Effector memory CD8-positive, alpha-beta T cell (primary cell): ENCODE measurements around the gene SKAP1.

Experiments
- ATAC-seq: fragments of 150-1000 bp; cut with Tn5 transposase; replicated peaks from 2 replicates; pipeline ENCODE4 v1.10.0; 2021; ENCODE audit warnings: mild to moderate bottlenecking, moderate library complexity
- DNase-seq, 3 experiments: peaks; one replicate each; pipeline ENCODE4 v3.0.0; 2021
- H3K27ac Mint-ChIP-seq, 2 donors: one replicate each; pipeline ENCODE4 v1.8.0; 2022; ENCODE audit warnings: mild to moderate bottlenecking in 2 of 2, mixed read lengths in 2 of 2, moderate library complexity in 2 of 2
- H3K27me3 Mint-ChIP-seq, 2 donors: one replicate each; pipeline ENCODE4 v1.8.0; 2022; ENCODE audit warnings: mixed read lengths in 2 of 2
- H3K36me3 Mint-ChIP-seq: one replicate; pipeline ENCODE4 v1.8.0; 2022; ENCODE audit warnings: mild to moderate bottlenecking, moderate library complexity, mixed read lengths; ENCODE audit not compliant: insufficient read depth
- H3K4me1 Mint-ChIP-seq, 2 donors: one replicate each; pipeline ENCODE4 v1.8.0; 2022; ENCODE audit warnings: low read depth in 2 of 2, mixed read lengths in 2 of 2
- H3K4me3 Mint-ChIP-seq, 2 donors: one replicate each; pipeline ENCODE4 v1.8.0; 2022; ENCODE audit warnings: mild to moderate bottlenecking in 2 of 2, mixed read lengths in 2 of 2, moderate library complexity in 2 of 2
- H3K9me3 Mint-ChIP-seq, 2 donors: one replicate each; pipeline ENCODE4 v1.8.0; 2022; ENCODE audit warnings: mixed read lengths in 2 of 2

Gene SKAP1

DNA sequence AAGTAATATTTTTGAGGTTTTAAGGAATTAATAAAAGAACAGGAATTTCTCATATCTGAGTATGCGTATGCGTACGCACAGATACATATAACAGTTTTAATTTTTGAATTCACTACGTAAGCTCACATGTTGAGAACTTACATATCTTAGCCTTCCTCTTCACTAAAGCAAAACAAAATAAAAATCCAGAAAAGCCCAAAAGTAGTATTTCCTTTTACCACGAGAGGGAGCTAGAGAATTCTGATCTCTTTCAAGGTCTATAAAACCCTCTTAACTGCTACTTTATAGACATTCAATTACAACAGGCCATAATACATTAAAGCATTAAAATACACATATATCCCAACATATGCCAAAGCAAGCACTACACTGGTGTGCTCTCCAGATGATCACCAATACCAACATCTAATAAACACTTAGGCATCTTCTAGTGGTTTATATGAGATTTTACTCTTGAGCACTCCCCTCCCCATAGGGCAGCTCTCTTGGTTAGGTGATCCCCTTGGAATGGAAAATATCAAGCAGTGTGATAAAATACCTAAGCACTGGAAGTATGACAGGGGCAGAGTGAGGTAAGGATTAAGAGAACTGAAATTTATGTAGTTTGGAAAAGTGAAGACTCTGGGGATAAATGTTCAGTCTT, 94.0 kb downstream of the SKAP1 start:
- Mint-ChIP-seq H3K36me3 (peaks cover 13% of the 10 kb centered on the region), H3K9me3 (no peaks in the 10 kb centered on the region), H3K27me3 (no peaks in the 10 kb centered on the region), H3K4me3 (no peak overlapping the region), H3K27ac (peak overlapping the region in 1 of 2 donors; percentile 75), H3K4me1 (peaks cover 2 to 12% of the 10 kb centered on the region in 2 donors)
- DNase-seq = peak in 1 of 3 experiments; percentile 6
- ATAC-seq = peak; percentile 69

- Mint-ChIP-seq H3K36me3 (peaks cover 11% of the 10 kb centered on the region), H3K27me3 (no peaks in the 10 kb centered on the region), H3K4me1 (peaks cover 2 to 16% of the 10 kb centered on the region in 2 donors), H3K4me3 (no peak overlapping the region), H3K27ac (no peak overlapping the region), H3K9me3 (no peaks in the 10 kb centered on the region)
- no peak for DNase-seq
- ATAC-seq = no peak
Observed at GRCh38 chr17:48335146-48335784, 94.7 kb downstream of the SKAP1 start.

- H3K36me3 Mint-ChIP-seq = peaks cover 3% of the 10 kb centered on the region
- no peaks in the 10 kb centered on the region for H3K9me3 Mint-ChIP-seq
- H3K27ac Mint-ChIP-seq = no peak overlapping the region
- no peak for ATAC-seq
- H3K4me3 Mint-ChIP-seq = no peak overlapping the region
- no peak for DNase-seq
- no peaks in the 10 kb centered on the region for H3K27me3 Mint-ChIP-seq
- peaks cover 4 to 18% of the 10 kb centered on the region in 2 donors for H3K4me1 Mint-ChIP-seq
Observed at GRCh38 chr17:48333034-48333530, 96.9 kb downstream of the SKAP1 start.

- DNase-seq = no peak
- peaks cover 9% of the 10 kb centered on the region for H3K36me3 Mint-ChIP-seq
- H3K9me3 Mint-ChIP-seq = no peaks in the 10 kb centered on the region
- H3K4me3 Mint-ChIP-seq = no peak overlapping the region
- H3K27me3 Mint-ChIP-seq = no peaks in the 10 kb centered on the region
- no peak overlapping the region for H3K27ac Mint-ChIP-seq
- peaks cover 3 to 12% of the 10 kb centered on the region in 2 donors for H3K4me1 Mint-ChIP-seq
- no peak for ATAC-seq
Observed at GRCh38 chr17:48330887-48331286, 99.1 kb downstream of the SKAP1 start.

GRCh38 chr17:48330421-48330820, 99.6 kb downstream of the SKAP1 start:
- no peaks in the 10 kb centered on the region for H3K9me3 Mint-ChIP-seq
- H3K4me3 Mint-ChIP-seq = no peak overlapping the region
- no peak for DNase-seq
- no peaks in the 10 kb centered on the region for H3K27me3 Mint-ChIP-seq
- peaks cover 2 to 10% of the 10 kb centered on the region in 2 donors for H3K4me1 Mint-ChIP-seq
- ATAC-seq = no peak
- H3K27ac Mint-ChIP-seq = peak overlapping the region; percentile 29 to 64
- peaks cover 9% of the 10 kb centered on the region for H3K36me3 Mint-ChIP-seq

DNA sequence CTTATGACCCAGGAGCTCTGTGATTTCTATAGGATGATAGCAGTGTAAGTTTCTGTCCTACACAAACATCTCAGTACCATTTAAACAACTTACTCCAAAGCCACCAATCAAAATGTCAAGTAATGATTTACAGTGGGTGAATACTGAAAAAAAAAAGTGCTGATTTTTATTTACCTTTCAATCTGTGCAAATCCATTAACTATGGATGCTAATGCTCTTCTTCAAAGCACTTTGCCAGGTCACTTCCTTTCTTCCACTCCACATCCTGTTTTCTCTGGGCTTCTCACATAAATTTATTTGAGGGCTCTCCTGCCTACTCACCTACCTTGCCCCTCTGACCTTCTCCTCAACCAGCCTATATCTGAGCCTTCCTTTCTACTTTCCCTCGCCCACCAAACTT, 101.6 kb downstream of the SKAP1 start:
- ATAC-seq (no peak), DNase-seq (no peak)
- Mint-ChIP-seq H3K27ac (no peak overlapping the region), H3K27me3 (no peaks in the 10 kb centered on the region), H3K9me3 (no peaks in the 10 kb centered on the region), H3K4me3 (no peak overlapping the region), H3K4me1 (peaks cover 2 to 10% of the 10 kb centered on the region in 2 donors), H3K36me3 (peaks cover 9% of the 10 kb centered on the region)

DNA sequence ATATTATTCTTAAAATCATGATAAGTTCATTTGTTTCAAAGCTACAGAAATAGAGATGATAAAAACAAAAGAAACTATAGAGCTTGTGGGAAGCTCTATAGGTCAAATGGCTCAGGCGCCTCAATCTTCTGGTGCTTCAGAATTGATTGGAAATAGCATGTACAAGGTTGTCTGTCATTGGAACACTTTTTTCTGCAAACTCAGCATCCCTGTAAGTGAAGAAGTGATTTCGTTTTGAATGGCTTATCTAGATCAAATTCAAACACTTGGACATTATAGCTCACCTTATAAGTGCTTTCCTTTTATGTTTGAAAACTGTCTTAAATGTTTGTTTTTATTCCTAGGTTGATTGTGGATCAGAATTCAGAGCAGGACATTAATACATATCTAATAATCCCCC, 103.7 kb downstream of the SKAP1 start:
- ATAC-seq (no peak), DNase-seq (no peak)
- no peaks in the 10 kb centered on the region for H3K27me3 Mint-ChIP-seq
- H3K4me1 Mint-ChIP-seq = peaks cover 9 to 22% of the 10 kb centered on the region in 2 donors
- no peak overlapping the region for H3K4me3 Mint-ChIP-seq
- H3K36me3 Mint-ChIP-seq = peaks cover 8% of the 10 kb centered on the region
- no peak overlapping the region for H3K27ac Mint-ChIP-seq
- no peaks in the 10 kb centered on the region for H3K9me3 Mint-ChIP-seq

DNA sequence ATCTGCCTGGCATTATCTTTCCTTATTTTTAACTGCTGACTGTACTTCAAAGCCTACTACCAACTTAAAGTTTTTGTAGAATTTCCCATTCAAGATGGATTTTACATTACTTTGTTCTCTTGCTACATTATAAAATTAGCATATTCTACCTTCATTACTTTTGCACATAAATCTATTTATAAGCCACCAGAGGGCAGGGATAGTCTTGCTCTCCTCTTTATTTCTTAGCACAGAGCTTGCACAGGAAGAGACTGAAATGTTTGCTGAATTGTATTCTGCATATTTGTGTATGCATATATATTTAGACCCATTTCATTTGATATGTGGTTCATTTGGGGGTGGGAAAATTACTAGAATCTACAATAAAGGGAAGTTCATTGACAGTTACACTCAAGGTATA, 108.0 kb downstream of the SKAP1 start:
- Mint-ChIP-seq H3K4me3 (no peak overlapping the region), H3K9me3 (no peaks in the 10 kb centered on the region), H3K27me3 (no peaks in the 10 kb centered on the region), H3K27ac (peak overlapping the region in 1 of 2 donors; percentile 74), H3K36me3 (peaks cover 11% of the 10 kb centered on the region), H3K4me1 (peaks cover 8 to 29% of the 10 kb centered on the region in 2 donors)
- DNase-seq (no peak), ATAC-seq (no peak)

- Mint-ChIP-seq H3K27me3 (no peaks in the 10 kb centered on the region), H3K9me3 (no peaks in the 10 kb centered on the region), H3K36me3 (peaks cover 11% of the 10 kb centered on the region), H3K4me1 (peaks cover 24 to 44% of the 10 kb centered on the region in 2 donors), H3K4me3 (no peak overlapping the region), H3K27ac (peak overlapping the region in 1 of 2 donors; percentile 39)
- DNase-seq (no peak), ATAC-seq (no peak)
Observed at GRCh38 chr17:48317732-48318131, 112.3 kb downstream of the SKAP1 start.

GRCh38 chr17:48314716-48315115, 115.3 kb downstream of the SKAP1 start:
- Mint-ChIP-seq H3K27ac (no peak overlapping the region), H3K9me3 (no peaks in the 10 kb centered on the region), H3K4me1 (peaks cover 19 to 33% of the 10 kb centered on the region in 2 donors), H3K4me3 (no peak overlapping the region), H3K27me3 (no peaks in the 10 kb centered on the region), H3K36me3 (peaks cover 10% of the 10 kb centered on the region)
- DNase-seq = no peak
- no peak for ATAC-seq

- Mint-ChIP-seq H3K4me3 (no peak overlapping the region), H3K36me3 (peaks cover 2% of the 10 kb centered on the region), H3K27me3 (no peaks in the 10 kb centered on the region), H3K4me1 (peaks cover 18 to 23% of the 10 kb centered on the region in 2 donors), H3K9me3 (no peaks in the 10 kb centered on the region), H3K27ac (peak overlapping the region; percentile 41 to 55)
- no peak for ATAC-seq
- no peak for DNase-seq
Observed at GRCh38 chr17:48313096-48313755, 116.8 kb downstream of the SKAP1 start.

DNA sequence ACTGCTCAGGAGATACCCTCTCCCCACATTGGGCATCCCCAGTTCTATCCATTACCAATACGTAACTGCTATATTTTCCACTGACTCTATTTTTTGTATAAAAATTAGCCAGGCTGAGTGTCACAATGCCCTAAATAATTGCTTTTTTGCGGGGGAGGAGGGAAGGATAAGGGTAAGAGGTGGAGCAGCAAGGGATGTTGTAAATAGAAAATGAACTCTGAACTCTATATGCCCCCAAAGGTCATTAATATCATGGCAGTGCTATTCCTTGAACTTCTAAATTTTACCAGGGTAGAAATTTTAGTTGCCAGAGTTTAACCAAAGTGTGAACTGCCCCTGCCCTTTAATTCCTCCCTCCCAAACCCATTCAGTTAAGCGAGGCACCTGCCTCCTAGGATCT, 118.7 kb downstream of the SKAP1 start:
- Mint-ChIP-seq H3K4me1 (peaks cover 19% of the 10 kb centered on the region in 2 donors), H3K9me3 (no peaks in the 10 kb centered on the region), H3K27ac (no peak overlapping the region), H3K36me3 (peaks cover 4% of the 10 kb centered on the region), H3K4me3 (no peak overlapping the region), H3K27me3 (no peaks in the 10 kb centered on the region)
- no peak for DNase-seq
- no peak for ATAC-seq

DNA sequence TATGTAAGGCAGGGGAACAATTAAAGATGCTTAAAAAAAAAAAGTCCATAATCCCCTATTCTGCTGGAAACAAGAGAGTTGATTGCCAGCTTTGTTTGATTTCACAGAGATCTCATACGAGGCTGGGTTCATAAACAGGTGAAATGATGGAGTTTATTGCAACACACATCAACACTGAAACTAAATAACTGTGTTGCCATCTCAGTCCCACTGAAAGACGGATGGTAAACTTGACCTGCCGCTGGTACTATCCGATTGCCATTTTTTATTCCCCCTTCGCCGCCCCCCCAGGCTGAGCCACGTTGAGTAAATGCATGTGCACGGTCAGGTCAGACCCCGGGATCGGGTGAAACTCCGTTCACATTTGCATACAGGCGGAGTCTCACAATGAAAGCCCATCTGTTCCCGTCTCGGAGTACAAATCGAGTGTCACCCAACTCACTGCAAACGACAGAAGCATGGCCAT, 119.2 kb downstream of the SKAP1 start:
- ATAC-seq (no peak), DNase-seq (no peak)
- Mint-ChIP-seq H3K36me3 (peaks cover 4% of the 10 kb centered on the region), H3K27me3 (no peaks in the 10 kb centered on the region), H3K9me3 (no peaks in the 10 kb centered on the region), H3K27ac (no peak overlapping the region), H3K4me3 (no peak overlapping the region), H3K4me1 (peaks cover 14 to 15% of the 10 kb centered on the region in 2 donors)
